ENCODE data around the gene TCF4.

TCF4 gene

DNA sequence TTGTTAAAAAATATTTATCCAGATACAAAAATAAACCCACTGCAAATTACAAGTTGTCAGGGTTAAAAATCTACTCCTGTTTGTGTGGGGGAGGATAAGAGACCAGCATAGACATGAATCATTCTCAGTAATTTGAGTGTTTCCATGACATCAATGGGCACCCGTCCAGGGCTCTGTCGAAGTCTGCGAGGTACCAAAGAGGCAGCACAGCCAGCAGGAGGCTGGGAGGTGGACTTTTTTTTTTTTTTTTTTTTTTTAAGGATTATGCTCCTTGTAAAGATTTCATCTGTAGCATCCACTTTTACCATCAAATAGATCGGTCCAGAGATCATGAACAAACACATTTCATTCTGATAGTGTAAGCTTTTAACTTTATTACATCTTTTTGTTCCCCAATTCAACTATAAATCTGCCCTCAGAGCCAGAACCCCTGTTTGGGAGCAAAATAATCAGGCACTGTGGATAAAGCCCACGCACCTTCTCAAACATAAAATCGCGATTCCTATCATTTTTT is 182.0 kb downstream of the TCF4 start:
- TF ChIP-seq CTCF (conservative IDR thresholded peaks at IDR 0.05; ENCODE audit: low read length), result peak; percentile 16
- peak; percentile 86 for DNase-seq (ENCODE audit: low read depth)
- no peak overlapping the region for H3K4me3 ChIP-seq (ENCODE audit: low read length)

- TF ChIP-seq CTCF (conservative IDR thresholded peaks at IDR 0.05; ENCODE audit: low read length), result no peak
- no peak overlapping the region for H3K4me3 ChIP-seq (ENCODE audit: low read length)
- no peak for DNase-seq (ENCODE audit: low read depth)
Observed at GRCh38 chr18:55405475-55405874, 182.5 kb downstream of the TCF4 start.

- no peak for DNase-seq (ENCODE audit: low read depth)
- H3K4me3 ChIP-seq (ENCODE audit: low read length), result no peak overlapping the region
- no peak for TF ChIP-seq CTCF (conservative IDR thresholded peaks at IDR 0.05; ENCODE audit: low read length)
Observed at GRCh38 chr18:55404832-55405465, 183.0 kb downstream of the TCF4 start.

DNA sequence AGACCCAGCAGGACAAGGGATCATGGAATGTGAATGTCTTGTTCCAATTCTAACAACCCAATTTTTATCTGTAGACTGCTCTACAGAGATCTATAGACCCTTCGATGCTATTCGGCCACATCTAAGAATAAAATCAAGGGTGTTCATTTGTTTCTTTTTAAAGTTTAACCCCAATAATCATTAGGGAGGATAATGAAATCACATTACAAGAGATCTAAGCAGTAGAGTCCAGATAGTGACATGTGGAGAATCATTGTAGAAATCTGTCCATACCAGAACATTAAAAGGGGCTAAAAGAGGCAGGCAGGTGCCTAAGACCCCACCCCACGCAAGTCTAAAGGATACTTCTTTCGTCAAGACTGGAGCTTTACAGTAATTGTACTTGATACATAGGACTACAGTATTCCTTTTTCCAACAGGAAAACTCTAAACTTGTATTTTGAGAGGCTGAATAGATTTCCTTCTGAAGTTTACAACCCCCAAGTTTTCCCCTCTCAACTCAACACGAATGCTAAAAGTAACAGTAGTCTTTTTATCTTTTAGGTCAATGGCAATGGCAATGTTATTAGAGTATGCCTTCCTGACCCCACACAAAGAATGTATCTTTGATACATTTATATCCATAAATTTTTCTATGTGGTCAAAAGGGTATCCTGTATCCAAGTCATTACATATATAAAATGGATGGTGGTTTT is 183.7 kb downstream of the TCF4 start:
- no peak for DNase-seq (ENCODE audit: low read depth)
- no peak overlapping the region for H3K4me3 ChIP-seq (ENCODE audit: low read length)
- TF ChIP-seq CTCF (conservative IDR thresholded peaks at IDR 0.05; ENCODE audit: low read length), result no peak

DNA sequence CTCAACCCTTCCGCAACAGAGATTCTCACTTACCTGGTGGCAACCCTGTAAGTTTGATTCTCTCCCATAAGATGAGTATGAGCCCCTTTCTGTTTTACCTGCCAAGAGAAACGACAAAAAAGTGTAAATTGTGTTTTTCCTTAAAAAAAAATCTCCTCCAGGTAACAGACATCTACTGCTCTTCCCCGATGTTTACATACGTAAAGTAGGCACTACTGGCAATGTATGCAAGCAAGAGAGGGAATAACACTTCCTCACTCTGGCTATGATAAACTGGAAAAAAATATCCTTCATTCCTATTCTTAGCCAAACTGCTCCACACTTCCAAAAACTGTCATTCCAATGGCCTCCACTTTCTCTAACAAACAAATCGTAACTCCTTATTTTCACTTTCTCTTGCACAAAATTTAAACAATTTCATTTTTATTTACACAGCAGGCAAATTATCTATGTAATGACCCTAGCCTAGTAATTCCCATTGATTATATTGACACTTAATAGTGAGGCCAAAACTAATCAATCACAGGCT is 184.5 kb downstream of the TCF4 start:
- TF ChIP-seq CTCF (conservative IDR thresholded peaks at IDR 0.05; ENCODE audit: low read length), result no peak
- peak; percentile 43 for DNase-seq (ENCODE audit: low read depth)
- H3K4me3 ChIP-seq (ENCODE audit: low read length), result peak overlapping the region; percentile 66

GRCh38 chr18:55402731-55403405 is 185.1 kb downstream of the TCF4 start:
- no peak for DNase-seq (ENCODE audit: low read depth)
- no peak for TF ChIP-seq CTCF (conservative IDR thresholded peaks at IDR 0.05; ENCODE audit: low read length)
- H3K4me3 ChIP-seq (ENCODE audit: low read length), result peak overlapping the region; percentile 66

Measured in AG10803 (cell line).